GM18951 (cell line): ENCODE measurements around the gene P2RY14.

ENCODE experiments used
- POLR2A ChIP-seq: IDR thresholded peaks from 4 replicates; pipeline ENCODE4 v1.6.1; 2011; ENCODE audit warnings: mild to moderate bottlenecking; ENCODE audit not compliant: insufficient read length, insufficient read depth; ENCODE audit errors: extremely low read depth
- in situ Hi-C: fragments of 300-500 bp; cut with MboI; formaldehyde crosslinking; loops from one replicate; pipeline ENCODE4 v1.12.0; 2022; ENCODE audit warnings: low sequenced_read_pairs, mixed read lengths, inconsistent platforms; ENCODE audit not compliant: unreplicated experiment

Gene P2RY14

GRCh38 chr3:151165226-151165625, 113.1 kb downstream of the P2RY14 start:
- in situ Hi-C loops: loop anchor here (5.0 kb wide), 1 partner anchor 117 kb away; no protein-coding TSS in a partner anchor
- no peak for TF ChIP-seq POLR2A
